GM19468 (cell line): ENCODE measurements around the gene KRTAP5-8.
"Not testable (repeated sequence)": the region's sequence is repeated elsewhere in the genome, so short reads cannot be mapped to it uniquely, and the experiment has no call there.

ENCODE experiments used
- ATAC-seq: cut with Tn5 transposase; IDR thresholded peaks from one replicate; pipeline ENCODE4 v1.9.1; 2021; ENCODE audit warnings: mild to moderate bottlenecking, moderate library complexity, moderate number of reproducible peaks; ENCODE audit not compliant: unreplicated experiment; ENCODE audit errors: extremely low read depth

Gene KRTAP5-8

DNA sequence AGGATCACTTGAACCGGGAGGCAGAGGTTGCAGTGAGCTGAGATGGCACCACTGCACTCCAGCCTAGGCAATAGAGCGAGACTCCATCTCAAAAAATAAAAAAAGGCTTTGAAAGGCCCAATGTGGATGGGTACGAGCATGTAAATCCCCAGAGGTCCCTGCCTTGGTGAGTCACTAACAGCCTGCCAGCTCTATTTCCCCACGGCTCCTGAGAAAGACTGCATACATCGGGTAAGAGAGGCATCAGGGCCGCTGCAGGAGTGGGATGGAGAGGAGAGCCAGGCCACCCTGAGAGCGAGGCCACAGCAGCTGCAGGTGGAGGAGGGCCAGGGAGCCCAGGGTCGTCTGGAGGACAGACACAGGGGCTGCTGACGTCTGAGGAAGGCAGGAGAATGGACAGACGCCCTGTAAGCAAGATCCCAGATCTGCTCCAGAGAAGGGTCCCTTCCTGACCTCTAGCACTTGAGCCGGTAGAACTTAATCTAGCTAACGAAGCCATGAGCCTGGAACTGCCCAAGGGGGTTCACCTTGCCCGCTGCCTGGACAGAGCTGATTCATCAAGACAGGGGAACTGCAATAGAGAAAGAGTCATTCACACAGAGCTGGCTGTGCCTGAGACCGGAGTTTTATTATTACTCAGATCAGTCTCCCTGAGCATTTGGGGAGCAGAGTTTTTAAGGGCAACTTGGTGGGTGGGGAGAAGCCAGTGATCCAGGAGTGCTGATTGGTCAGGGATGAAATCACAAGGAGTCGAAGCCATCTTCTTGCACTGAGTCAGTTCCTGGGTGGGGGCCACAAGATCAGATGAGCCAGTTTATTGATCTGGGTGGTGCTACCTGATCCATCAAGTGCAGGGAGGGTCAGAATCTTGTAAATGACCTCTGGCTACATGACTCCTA, 5.3 kb downstream of the KRTAP5-8 start:
- ATAC-seq: no peak

DNA sequence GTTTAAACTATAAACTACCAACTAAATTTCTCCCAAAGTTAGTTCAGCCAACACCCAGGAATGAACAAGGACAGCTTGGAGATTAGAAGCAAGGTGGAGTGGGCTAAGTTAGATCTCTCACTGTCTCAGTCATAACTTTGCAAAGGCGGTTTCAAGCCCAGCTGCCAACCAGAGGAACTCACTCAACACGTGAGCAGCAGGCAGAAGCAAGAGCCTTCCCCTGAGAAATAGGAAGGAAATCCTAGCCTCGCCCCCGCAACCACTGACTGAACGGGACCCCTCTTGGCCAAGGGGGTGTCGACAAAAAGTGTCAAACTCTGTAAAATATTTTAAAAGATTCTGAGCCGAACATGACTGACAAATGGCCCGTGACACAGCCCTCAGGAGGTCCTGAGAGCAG, 6.0 kb downstream of the KRTAP5-8 start:
- no peak for ATAC-seq

DNA sequence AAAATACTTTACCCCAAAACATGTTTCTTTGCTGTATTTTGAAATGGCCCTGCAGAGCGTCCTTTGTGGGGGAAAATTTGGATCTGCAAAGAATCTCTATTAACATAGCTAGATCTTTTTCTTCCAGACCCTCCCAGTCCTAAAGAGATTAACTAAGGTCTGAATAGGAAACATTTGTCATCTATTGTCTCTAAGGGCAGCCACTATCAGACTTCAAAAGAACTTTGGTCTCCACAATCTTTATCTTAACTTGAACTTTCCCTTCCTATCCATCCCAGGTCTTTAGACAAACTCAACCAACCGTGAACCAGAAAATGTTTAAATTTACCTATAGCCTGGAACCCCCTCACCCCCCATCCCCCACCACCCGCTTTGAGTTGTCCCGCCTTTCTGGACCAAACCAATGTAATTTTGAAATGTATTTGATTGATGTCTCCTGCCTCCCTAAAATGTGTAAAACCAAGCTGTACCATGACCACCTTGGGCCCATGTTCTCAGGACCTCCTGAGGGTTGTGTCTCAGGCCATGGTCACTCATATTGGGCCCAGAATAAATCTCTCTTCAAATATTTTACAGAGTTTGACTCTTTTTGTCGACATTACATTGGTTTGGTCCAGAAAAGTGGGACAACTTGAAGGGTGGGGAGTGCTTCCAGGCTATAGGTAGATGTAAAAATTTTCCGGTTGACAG, 6.8 kb downstream of the KRTAP5-8 start:
- ATAC-seq: no peak

DNA sequence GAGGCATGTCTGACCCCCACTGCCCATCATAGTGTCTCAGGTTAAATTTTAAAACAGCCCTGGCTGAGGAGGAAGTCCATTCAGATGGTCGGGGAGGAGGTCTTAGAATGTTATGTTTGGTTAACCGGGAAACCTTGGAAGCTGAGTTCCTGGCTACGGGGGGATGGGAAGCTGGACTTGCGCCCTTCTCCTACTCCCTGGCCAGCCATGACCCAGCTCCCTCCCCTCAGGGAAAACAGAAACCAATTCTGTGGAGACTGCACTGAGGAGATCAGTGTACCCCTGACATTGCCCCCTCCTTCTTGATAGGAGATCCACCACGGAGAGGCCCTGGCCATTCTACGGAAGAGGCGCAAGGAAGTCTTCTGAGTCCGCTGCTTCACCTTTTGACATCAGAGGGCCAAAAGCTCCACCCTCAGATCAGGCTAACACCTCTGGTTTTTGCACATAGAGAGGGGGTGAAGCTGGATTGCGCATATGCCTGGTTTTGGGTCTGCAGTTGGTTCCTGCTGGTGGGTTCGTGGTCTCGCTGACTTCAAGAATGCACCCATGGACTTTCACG, 7.7 kb downstream of the KRTAP5-8 start:
- ATAC-seq: no peak

DNA sequence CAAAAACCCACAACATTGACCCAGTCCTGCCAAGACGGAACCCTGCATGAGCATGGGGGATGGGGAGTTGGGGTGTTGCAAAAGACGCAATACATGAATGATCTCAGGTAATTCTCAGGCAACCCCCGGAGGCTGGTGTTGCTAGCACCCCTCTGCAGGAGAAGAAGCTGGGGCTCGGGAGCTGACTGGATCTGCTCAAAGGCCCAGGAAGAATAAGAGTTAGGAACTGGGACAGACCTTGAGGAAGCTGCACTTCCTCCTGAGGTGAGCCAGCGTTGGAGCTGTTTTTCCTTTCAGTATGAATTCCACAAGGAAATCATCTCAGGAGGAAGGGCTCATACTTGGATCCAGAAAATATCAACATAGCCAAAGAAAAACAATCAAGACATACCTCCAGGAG, 10.3 kb downstream of the KRTAP5-8 start, which contains the start of gene KRTAP5-9:
Gene KRTAP5-9 (plus strand): TSS at position 301 of the 400 bp plus-strand sequence. CDS start 238 bp downstream, outside the sequence.
- ATAC-seq: no peak

DNA sequence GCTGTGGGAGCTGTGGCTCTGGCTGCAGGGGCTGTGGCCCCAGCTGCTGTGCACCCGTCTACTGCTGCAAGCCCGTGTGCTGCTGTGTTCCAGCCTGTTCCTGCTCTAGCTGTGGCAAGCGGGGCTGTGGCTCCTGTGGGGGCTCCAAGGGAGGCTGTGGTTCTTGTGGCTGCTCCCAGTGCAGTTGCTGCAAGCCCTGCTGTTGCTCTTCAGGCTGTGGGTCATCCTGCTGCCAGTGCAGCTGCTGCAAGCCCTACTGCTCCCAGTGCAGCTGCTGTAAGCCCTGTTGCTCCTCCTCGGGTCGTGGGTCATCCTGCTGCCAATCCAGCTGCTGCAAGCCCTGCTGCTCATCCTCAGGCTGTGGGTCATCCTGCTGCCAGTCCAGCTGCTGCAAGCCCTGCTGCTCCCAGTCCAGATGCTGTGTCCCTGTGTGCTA, 10.9 kb downstream of the KRTAP5-8 start:
- ATAC-seq: no peak

DNA sequence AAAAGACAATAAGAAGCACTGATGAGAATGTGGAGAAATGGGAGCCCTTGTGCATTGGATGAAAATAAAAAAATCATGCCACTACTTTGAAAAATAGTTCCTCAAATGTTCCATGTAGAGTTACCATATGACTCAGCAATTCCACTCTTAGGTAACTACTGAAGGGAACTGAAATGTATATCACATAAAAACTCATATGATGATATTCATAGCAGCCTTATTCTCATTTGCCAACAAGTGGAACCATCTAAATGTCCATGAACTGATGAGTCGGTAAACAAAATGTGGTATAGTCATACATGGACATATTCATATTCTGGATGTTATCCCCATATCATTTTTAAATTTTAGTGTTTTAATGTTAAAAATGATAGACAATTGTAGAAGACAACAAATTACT, 13.9 kb downstream of the KRTAP5-8 start:
- no peak for ATAC-seq

DNA sequence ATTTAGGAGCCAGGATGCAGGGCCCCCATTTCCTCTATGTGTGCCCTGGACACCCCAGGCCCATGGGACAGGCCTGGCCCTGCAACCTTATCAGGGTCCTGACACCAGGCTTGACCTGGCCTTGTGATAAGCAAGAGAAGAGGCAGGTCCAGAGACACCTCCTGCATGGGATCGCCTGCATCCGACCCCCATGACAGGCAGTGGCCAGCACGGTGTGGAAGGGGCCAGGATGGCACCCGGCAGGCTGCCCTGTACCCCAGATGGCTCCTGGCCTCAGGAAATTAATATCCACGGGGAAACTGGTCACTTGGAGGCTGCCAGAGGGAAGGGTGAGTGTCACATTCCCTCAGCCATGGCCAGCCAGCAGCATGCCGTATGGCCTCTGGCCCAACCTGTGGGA, 17.2 kb downstream of the KRTAP5-8 start:
- no peak for ATAC-seq

DNA sequence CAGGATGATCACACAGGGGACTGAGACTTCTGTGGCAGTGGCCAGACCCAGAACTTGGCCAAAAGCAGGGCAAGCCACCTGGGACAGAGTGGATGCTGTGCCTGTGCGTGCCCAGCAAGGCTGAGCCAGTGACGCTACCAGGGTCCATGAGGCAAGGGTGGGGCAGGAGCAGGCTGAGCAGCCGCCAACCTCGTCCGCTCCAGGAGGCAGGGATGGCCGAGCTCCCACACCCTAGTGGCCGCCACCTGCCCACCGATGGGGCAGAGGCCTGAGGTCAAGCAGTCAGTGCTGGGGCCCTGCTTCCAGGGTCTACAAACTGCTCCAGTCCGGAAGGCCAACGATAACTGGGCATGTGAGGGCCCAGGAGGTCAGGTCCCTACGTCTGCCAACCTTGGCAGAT, 17.7 kb downstream of the KRTAP5-8 start:
- ATAC-seq: no peak

DNA sequence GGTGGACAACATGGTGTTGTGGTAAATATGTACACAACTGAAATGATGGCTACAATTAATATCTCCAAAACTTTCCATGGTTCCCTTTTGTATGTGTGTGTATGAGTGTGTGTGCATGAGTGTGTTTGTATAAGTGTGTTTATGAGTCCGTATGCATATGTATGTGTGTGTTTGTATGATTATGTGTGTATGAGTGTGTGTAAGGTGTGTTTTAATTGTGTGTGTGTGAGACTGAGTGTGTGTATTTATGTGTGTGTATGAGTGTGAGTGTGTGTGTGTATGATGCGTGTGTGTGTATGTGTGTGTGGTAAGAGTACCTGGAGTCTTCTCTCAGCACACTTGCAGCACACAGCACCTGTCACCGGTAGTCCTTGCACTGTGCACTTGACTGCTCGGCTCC, 18.2 kb downstream of the KRTAP5-8 start:
- no peak for ATAC-seq

DNA sequence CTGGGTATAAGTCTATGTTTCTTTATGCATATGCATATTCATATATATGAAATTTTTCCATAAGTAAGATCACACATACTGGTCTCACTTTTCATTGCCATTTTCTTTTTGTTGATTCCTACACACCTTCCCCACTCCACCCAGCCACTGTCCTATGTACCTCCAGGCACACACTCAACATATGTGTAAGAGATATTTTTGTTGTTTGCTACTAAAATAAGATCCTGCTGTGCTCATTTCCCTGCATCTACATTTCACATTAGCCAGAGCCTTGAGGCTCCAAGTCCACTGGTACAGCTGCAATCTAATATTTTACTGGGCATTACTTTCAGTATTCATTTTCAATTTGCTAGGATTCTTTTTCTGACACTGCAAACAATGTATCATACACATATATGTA, 19.4 kb downstream of the KRTAP5-8 start:
- ATAC-seq: no peak

DNA sequence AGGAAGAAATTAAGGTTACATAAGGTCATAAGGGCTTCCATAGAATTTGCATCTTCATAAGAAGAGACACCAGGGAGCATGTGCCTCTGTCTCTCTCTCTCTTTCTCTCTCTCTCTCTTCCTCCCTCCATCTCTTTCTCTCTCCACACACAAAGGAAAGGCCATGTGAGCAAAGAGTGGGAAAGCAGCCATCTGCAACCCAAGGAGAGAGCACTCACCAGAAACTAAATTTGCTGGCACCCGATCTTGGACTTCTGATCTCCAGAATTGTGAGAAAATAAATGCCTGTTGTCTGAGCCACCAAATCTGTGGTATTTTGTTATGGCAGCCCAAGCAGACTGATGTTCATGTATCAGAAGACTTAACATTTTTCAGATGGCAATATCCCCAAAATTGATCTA, 21.2 kb downstream of the KRTAP5-8 start:
- no peak for ATAC-seq

DNA sequence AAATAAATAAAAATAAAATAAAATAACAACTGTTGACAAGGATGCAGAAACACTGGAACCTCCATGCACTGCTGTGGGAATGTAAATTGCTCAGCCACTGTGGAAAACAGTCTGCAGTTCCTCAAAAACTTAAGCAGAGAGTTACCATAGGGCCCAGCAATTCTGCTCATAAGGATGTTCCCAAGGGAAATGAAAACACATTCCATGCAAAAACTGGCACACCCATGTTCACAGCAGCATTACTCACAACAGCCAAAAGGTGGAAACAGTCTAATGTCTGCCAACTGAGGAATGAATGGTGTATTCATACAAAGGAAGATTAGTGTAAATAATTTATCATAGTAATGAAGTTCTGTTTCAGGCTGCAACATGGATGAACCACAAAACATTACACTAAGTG, 24.3 kb downstream of the KRTAP5-8 start:
- ATAC-seq: no peak

DNA sequence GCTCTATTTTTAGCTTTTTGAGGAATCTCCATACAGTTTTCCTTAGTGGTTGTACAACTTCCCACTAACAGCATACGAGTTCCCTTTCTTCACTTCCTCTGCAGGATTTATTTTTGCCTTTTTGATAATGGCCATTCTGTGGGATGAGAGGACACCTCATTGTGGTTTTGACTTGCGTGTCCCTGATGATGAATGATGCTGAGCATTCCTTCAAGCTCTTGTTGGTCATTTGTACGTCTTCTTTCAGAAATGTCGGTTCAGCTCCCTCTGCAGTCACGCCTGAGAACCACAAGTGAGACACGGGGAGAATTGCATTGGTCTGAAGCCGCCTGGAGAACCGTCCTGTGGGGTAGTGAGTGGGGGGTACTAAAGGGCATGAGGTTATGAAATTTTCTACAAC, 25.6 kb downstream of the KRTAP5-8 start:
- ATAC-seq: no peak

DNA sequence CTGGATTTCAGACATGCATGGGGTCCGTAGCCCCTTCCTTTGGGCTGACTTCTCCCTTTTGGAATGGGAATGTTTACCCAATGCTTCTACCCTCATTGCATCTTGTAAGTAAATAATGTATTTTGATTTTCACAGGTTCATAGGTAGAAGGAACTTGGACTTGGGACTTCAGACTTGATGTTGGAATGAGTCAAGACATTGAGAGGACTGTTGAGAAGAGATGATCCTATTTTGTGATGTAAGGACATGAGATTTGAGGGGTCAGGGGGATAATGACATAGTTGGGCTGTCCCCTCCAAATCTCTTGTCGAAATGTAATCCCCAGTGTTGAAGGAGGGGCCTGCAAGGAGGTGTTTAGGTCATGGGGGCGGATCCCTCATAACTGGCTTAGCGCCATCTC, 26.6 kb downstream of the KRTAP5-8 start:
- ATAC-seq: no peak

DNA sequence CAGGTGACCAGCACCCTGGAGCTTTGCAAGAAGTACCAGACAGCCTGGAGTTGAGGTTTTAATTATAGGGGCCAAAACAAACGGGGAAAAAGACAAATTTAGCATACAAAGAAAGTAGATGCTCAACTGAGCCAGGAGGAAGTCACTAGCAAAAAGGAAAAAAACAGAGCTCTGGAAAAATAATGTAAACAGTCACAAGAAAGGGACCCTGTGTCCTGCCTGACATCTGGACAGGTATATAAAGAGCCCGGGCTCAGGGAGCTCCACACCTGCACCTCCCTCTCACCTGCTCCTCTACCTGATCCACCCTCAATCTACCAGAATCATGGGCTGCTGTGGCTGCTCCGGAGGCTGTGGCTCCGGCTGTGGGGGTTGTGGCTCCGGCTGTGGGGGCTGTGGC, 27.4 kb downstream of the KRTAP5-8 start, which contains the start of gene KRTAP5-10:
Gene KRTAP5-10 (plus strand): TSS at position 301 of the 400 bp plus-strand sequence. CDS start 25 bp downstream, at position 326.
- no peak for ATAC-seq

DNA sequence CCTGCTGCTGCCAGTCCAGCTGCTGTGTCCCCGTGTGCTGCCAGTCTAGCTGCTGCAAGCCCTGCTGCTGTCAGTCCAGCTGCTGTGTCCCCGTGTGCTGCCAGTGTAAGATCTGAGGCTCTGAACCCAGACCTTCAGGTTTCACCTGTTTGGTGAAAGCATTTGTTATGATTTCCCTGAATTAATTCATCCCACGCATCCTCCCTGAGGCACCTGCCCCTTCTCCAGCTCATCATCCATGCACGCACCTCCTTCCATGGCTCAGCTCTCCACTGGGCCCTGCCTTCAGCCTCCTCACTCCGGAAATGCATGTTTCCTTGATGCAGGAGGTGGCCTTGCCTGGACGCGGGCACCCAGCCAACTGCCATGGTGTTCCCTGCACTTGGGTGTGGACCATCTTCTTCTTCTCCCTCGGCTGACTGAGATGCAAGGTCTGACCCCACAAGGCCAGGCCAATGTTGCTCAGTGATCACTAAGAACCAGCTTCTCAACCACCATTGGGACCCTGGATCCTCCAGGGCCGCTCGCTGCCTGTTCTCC, 28.3 kb downstream of the KRTAP5-8 start:
- no peak for ATAC-seq

DNA sequence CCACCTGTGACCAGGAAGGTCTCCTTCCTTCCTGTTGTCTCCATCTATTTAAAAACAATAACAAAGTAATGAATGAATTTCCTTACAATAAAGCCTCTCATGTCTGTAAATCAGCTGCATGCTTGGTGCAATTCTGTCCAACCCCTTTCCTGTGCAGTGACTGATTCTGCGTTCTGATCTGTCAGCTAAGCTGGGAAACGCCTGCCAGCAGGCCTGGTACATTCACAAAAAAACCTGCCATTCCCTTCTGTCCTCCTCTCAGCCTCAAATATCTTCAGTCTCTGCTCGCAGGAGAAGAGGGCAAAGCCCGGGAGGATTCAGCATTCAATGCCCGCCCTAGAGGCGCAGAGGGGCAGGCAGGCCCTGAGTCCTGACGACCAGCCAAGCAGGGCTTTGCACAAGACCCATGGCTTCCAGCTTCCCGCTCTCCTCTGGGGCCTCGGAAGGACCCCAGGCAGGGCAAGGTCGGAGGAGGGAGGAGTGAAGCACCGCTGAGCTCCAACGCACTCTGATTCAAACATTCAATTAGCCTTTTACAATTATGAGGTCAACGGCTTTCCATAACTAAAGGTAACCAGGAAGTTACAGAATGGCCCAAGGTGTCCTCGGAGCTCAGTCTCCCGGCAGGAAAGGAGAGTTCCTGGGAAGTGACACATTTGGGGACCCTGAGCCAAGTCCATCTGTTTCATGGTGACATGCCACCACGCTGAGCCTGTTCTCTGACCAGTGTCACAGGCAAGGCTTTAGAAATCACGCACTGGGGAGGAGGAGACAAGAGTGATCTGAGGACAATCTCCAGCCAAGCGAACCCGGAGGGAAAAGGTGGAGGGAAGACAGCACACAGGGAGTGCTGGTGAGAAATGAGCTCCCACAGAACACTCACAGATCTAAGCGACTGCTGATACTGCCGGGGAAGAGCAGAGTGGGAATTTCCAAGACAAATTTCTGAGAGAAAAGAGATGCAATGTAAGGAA, 29.1 kb downstream of the KRTAP5-8 start:
- not testable (repeated sequence) for ATAC-seq

DNA sequence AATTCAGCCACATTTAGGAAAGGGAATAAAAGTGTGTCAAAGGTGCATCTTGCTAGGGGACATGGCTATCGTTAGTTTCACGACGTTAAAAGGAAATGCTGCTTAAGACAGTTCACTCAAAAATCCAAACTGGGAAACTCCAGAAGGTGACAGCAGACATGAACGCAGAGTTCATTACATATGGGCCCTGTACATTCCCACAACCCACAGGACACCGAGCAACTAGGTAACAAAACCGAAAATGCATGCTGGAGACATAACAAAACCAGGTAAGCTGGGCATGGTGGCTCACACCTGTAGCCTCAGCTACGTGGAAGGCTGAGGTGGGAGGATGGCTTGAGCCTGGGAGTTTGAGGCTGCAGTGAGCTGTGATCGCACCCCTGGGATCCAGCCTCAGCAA, 29.8 kb downstream of the KRTAP5-8 start:
- ATAC-seq: not testable (repeated sequence)
